Epithelial cell of esophagus (primary cell): ENCODE results near the gene CDK5RAP3.

Experiments used
- DNase-seq: peaks from one replicate; pipeline ENCODE4 v3.0.0; 2010; ENCODE audit warnings: low read depth
- H3K4me3 ChIP-seq: 2 replicates; pipeline ENCODE4 v1.5.1; 2011; ENCODE audit warnings: mild to moderate bottlenecking, low read length, control low read depth
- TF ChIP-seq, protein P1 (sequence below): IDR thresholded peaks from 2 replicates; pipeline ENCODE4 v1.5.1; 2011; ENCODE audit warnings: low read depth, mild to moderate bottlenecking, low read length, control low read depth, inconsistent platforms; ENCODE audit not compliant: insufficient read depth; ENCODE audit errors: missing control alignments

Gene CDK5RAP3

DNA sequence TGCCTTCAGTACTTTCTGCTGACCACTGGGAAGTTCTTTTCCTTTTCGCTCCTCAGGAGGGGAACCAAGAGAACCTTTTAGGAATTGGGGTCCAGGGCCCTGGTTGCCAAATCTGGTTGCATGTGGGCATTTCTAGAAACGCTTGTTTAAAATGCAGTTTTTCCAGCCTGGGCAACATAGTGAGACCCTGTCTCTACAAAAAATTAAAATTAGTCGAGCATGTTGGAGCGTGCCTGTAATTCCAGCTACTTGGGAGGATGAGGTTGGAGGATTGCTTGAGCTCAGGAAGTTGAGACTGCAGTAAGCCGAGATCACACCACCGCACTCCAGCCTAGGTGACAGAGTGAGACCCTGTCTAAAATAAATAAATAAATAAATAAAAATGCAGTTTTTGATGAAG, 28.3 kb upstream of the CDK5RAP3 start:
- H3K4me3 ChIP-seq = peak overlapping the region; percentile 80
- TF ChIP-seq, protein P1, sequence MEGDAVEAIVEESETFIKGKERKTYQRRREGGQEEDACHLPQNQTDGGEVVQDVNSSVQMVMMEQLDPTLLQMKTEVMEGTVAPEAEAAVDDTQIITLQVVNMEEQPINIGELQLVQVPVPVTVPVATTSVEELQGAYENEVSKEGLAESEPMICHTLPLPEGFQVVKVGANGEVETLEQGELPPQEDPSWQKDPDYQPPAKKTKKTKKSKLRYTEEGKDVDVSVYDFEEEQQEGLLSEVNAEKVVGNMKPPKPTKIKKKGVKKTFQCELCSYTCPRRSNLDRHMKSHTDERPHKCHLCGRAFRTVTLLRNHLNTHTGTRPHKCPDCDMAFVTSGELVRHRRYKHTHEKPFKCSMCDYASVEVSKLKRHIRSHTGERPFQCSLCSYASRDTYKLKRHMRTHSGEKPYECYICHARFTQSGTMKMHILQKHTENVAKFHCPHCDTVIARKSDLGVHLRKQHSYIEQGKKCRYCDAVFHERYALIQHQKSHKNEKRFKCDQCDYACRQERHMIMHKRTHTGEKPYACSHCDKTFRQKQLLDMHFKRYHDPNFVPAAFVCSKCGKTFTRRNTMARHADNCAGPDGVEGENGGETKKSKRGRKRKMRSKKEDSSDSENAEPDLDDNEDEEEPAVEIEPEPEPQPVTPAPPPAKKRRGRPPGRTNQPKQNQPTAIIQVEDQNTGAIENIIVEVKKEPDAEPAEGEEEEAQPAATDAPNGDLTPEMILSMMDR = no peak

DNA sequence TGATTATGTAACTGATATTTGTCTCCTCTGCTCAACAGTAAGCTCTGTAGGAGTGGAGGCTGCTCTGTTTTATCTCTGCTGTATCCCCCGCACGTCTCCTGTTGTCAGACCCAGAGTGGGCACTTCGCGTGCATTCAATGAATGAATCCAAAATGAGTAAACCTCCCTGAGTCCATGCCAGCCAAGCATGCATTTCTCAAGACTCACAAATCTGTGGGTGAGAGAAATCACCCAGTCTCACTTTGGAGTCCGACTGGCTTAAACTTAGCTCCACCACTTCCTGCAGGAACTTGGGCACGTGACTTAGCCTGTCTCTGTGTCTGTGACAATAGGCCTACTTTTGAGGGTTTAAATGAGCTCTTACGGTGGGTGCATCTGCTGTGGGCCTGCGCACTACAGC, 25.8 kb upstream of the CDK5RAP3 start:
- TF ChIP-seq, protein P1 = no peak
- no peak for DNase-seq
- H3K4me3 ChIP-seq = no peak overlapping the region

More for the DNA sequence above, 28.3 kb upstream of the CDK5RAP3 start:
- peak; percentile 38 for DNase-seq

DNA sequence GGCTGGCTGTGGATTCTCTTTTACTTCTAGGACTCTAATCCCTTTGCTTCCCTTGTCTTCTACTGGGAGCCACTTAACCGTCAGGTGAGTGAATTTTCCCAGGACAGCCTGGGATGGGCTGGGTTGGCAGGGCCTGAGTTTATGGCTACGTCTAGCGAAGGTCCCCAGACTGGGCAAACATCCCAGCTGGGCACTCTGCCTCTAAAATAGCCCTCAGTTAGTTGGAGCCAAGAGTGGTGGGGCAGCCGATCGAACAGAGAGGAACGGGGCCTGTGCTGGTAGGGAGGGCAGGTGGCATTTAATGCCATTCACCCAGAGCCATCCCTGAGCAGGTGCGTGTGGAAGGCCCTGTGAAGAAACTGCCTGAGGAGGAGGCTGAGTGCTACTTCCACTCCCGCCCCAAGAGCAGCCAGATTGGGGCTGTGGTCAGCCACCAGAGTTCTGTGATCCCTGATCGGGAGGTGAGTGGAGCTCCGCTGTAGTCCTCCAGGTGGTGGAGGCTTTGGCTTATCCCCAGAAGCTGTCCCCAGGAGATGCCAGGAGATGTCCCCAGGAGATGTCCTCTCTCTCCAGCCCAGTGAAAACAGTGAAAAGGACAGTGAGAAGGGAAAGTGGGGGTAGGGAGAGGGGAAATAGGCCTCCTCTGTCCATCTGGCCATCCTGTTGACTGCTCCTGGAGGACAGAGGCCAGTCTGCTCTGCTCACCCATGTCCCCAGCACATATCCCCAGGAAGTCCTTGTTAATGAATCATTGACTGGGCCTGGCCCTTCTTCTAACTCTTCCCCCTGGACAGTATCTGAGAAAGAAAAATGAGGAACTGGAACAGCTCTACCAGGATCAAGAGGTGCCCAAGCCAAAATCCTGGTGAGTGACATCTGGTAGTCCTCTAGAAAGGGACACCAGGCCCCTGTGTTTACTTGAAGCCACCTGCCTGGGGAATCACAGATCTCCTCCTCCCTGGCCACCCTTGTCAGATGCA, 25.1 kb upstream of the CDK5RAP3 start:
- H3K4me3 ChIP-seq = no peak overlapping the region

DNA sequence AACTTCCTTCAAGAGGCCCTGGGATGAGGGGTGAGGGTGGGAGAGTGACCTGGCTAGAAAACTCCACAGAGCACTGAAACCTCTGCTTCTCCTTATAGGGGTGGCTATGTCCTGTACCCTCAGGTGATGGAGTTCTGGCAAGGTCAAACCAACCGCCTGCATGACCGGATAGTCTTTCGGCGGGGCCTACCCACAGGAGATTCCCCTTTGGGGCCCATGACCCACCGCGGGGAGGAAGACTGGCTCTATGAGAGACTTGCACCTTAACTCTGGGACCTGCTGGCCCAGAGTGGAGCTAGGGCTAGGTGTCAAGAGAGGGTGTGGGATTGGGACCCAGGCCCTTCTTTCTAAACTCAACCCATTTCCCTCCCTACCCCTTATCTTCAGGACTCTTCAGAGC, 24.4 kb upstream of the CDK5RAP3 start:
- H3K4me3 ChIP-seq = no peak overlapping the region
- DNase-seq = no peak
- TF ChIP-seq, protein P1 = no peak

More for the DNA sequence above, 25.1 kb upstream of the CDK5RAP3 start:
- TF ChIP-seq, protein P1 = no peak
- no peak for DNase-seq

DNA sequence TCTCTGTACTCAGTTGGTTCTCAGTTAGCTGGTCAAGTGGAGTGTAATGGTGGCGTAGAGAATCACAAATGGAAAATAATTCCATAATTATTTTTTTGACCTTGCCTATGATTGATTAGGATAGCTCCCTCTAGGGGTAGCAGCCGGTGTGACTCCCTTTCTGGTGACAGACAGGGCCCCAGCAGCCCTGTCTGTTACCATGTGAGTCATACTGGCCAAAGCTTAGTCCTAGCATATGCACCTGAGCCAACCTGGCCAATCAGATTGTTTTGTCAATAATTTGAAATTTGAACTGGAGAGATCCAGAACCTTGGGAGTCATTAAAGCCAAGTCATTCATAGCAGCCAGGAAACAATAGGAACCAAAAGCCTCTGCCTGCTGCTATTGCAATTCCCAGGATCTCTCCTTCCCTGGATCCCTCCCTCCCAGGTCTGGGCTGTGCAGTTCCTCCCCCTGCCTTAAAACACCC, 23.9 kb upstream of the CDK5RAP3 start:
- TF ChIP-seq, protein P1 = peak; percentile 87
- peak; percentile 95 for DNase-seq
- no peak overlapping the region for H3K4me3 ChIP-seq

DNA sequence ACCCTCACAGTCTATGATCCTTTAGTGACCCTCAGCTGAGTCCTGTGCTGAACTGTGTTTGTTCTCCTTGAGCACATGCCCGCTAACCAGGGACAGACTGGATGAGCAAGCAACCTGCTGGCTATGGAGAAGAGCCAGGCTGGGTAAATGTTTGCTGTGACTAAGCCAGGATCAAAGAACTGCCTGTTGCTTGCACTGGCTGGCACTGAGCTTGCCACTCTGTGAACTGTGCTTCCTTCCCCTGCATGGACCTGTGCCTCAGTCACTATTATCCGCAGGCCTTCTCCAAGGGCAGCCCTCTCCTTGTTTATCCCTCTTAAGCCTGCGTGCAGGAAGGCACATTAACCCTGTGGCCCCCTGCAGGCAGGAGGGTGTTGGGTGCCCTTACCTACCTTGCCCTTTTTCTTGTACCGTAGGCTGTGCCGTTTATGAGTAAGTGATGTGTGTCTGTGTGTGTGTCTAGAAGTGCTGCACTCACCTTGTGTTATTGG, 22.2 kb upstream of the CDK5RAP3 start:
- peak; percentile 70 for DNase-seq
- no peak overlapping the region for H3K4me3 ChIP-seq
- TF ChIP-seq, protein P1 = no peak
